Endothelial cell of umbilical vein (primary cell): ENCODE data around the gene BAZ1B. TPM values are rescaled to one million over a fixed set of nuclear protein-coding genes. Genes with fewer than 3 reads are reported as not detected.
"Not testable (repeated sequence)": the region's sequence is repeated elsewhere in the genome, so short reads cannot be mapped to it uniquely, and the experiment has no call there.

Experiments used
- BruUV-seq: library from RNA; stranded (reverse); fragments of 400-500 nt; replicated peaks from 2 replicates; lab custom pipeline; 2021; lab: Mats Ljungman, UMichigan
- CTCF ChIA-PET: fragments of 300-600, 350-600 bp; sonication (Branson Sonifier 250); formaldehyde crosslinking; loops from one replicate; lab custom pipeline; 2021; ENCODE audit warnings: antibody characterized with exemption, inconsistent platforms; lab: Charles Lee
- POLR2A ChIA-PET: fragments of 300-600, 350-600 bp; sonication (Branson Sonifier 250); formaldehyde crosslinking; loops from one replicate; lab custom pipeline; 2021; ENCODE audit warnings: antibody characterized with exemption, inconsistent platforms; lab: Charles Lee
- DNase-seq: peaks from one replicate; pipeline ENCODE4 v3.0.0-alpha.2; 2011; ENCODE audit warnings: low read depth, low spot score
- FAIRE-seq: peaks from 2 replicates; lab custom pipeline; 2011; peaks lifted over from hg19 to GRCh38; lab: Jason Lieb, UNC
- H2AFZ ChIP-seq: 2 replicates; pipeline ENCODE4 v1.6.0; 2012; ENCODE audit warnings: low read depth, low read length, control low read depth, inconsistent platforms
- H3K27ac ChIP-seq: 2 replicates; pipeline ENCODE4 v1.5.1; 2011; ENCODE audit warnings: low read depth, mild to moderate bottlenecking, control low read depth, low read length, moderate library complexity; ENCODE audit not compliant: insufficient read depth
- H3K27me3 ChIP-seq, 2 experiments: 2 replicates each; pipeline versions ENCODE4 v1.6.0 to v1.6.1; 2011; ENCODE audit warnings: low read length in 2 of 2, mixed read lengths in 1 of 2; ENCODE audit not compliant: control insufficient read depth in 2 of 2, insufficient read depth in 2 of 2
- H3K36me3 ChIP-seq, 2 experiments: 2 replicates in 1 of 2; 3 replicates in 1 of 2; pipeline ENCODE4 v1.5.1; 2011; ENCODE audit warnings: low read length in 2 of 2, mild to moderate bottlenecking in 1 of 2, moderate library complexity in 1 of 2; ENCODE audit not compliant: control insufficient read depth in 2 of 2, insufficient read depth in 2 of 2; ENCODE audit errors: extremely low read depth in 1 of 2
- H3K4me1 ChIP-seq: 3 replicates; pipeline ENCODE4 v1.5.1; 2011; ENCODE audit warnings: mild to moderate bottlenecking, low read length; ENCODE audit not compliant: control insufficient read depth, insufficient read depth; ENCODE audit errors: extremely low read depth
- H3K4me2 ChIP-seq: 2 replicates; pipeline ENCODE4 v1.6.1; 2011; ENCODE audit warnings: low read length, control low read depth, mixed read lengths; ENCODE audit not compliant: insufficient read depth
- H3K4me3 ChIP-seq, 3 experiments: fragments of 200-600 bp in 1 of 3; sonication (generic), shearing (Covaris generic) in 1 of 3; replicated peaks in 1 of 3; 2 replicates each; pipeline ENCODE4 v1.5.1; 2011 to 2016; ENCODE audit warnings: control low read depth in 3 of 3, low read length in 3 of 3, mild to moderate bottlenecking in 2 of 3, inconsistent platforms in 1 of 3, low read depth in 1 of 3, moderate library complexity in 1 of 3; ENCODE audit not compliant: insufficient read depth in 1 of 3
- H3K79me2 ChIP-seq: 2 replicates; pipeline ENCODE4 v1.6.0; 2012; ENCODE audit warnings: low read length, inconsistent platforms; ENCODE audit not compliant: control insufficient read depth, insufficient read depth
- H3K9ac ChIP-seq: replicated peaks from 2 replicates; pipeline ENCODE3; 2011; ENCODE audit warnings: low read length, control low read depth; ENCODE audit not compliant: insufficient read depth; ENCODE audit errors: extremely low read depth
- H3K9me1 ChIP-seq: replicated peaks from 3 replicates; pipeline ENCODE4 v1.6.0; 2011; ENCODE audit warnings: mild to moderate bottlenecking, low read length; ENCODE audit not compliant: control insufficient read depth, insufficient read depth; ENCODE audit errors: extremely low read depth
- H3K9me3 ChIP-seq: replicated peaks from 2 replicates; pipeline ENCODE4 v1.5.1; 2012; ENCODE audit warnings: low read length, inconsistent platforms; ENCODE audit not compliant: control insufficient read depth, insufficient read depth
- H4K20me1 ChIP-seq: replicated peaks from 2 replicates; pipeline ENCODE3; 2011; ENCODE audit warnings: mild to moderate bottlenecking, low read length; ENCODE audit not compliant: control insufficient read depth, insufficient read depth; ENCODE audit errors: extremely low read depth
- CTCF ChIP-seq, 2 donors: IDR thresholded peaks; 1 replicate in 1 of 2; 2 replicates in 1 of 2; pipeline ENCODE4 v1.5.1; 2011; ENCODE audit warnings: low read length in 2 of 2, mild to moderate bottlenecking in 2 of 2, moderate library complexity in 2 of 2, control low read depth in 1 of 2, inconsistent platforms in 1 of 2, low read depth in 1 of 2; ENCODE audit not compliant: insufficient read depth in 1 of 2; ENCODE audit errors: extremely low read depth in 1 of 2
- EZH2 ChIP-seq: IDR thresholded peaks from 2 replicates; pipeline ENCODE4 v1.6.1; 2012; ENCODE audit warnings: borderline replicate concordance, low read depth, mild to moderate bottlenecking, moderate library complexity, low read length, inconsistent platforms; ENCODE audit not compliant: severe bottlenecking
- FOS ChIP-seq: IDR thresholded peaks from 2 replicates; pipeline ENCODE4 v1.6.1; 2011; ENCODE audit warnings: mild to moderate bottlenecking, low read length, moderate library complexity, borderline replicate concordance; ENCODE audit not compliant: insufficient read depth
- GATA2 ChIP-seq: IDR thresholded peaks from 2 replicates; pipeline ENCODE4 v1.7.0; 2011; ENCODE audit warnings: low read depth, mild to moderate bottlenecking, moderate library complexity, mixed read lengths, low read length; ENCODE audit not compliant: insufficient read length, insufficient read depth
- JUN ChIP-seq: IDR thresholded peaks from 2 replicates; pipeline ENCODE4 v1.6.1; 2011; ENCODE audit warnings: borderline replicate concordance, low read depth; ENCODE audit not compliant: insufficient read length, insufficient read depth
- MYC ChIP-seq: IDR thresholded peaks from one replicate; pipeline ENCODE4 v1.6.1; 2011; ENCODE audit warnings: mild to moderate bottlenecking, low read depth, low read length
- POLR2A ChIP-seq: IDR thresholded peaks from 2 replicates; pipeline ENCODE4 v1.6.1; 2012; ENCODE audit warnings: low read depth, mild to moderate bottlenecking, control low read depth, low read length
- POLR2AphosphoS5 ChIP-seq: IDR thresholded peaks from 2 replicates; pipeline ENCODE4 v1.6.1; 2012; ENCODE audit warnings: low read depth, mild to moderate bottlenecking, control low read depth, low read length, moderate library complexity; ENCODE audit not compliant: insufficient read depth
- dilution Hi-C: fragments of 300-500 bp; cut with MboI; formaldehyde crosslinking; loops from one replicate; pipeline ENCODE4 v1.15.0; 2019; ENCODE audit warnings: low sequenced_read_pairs; ENCODE audit not compliant: extremely low pct_ligation_motif_present
- intact Hi-C: fragments of 100-400 bp; cut with micrococcal nuclease; formaldehyde crosslinking; loops from one replicate; pipeline ENCODE4 v1.10.0; 2022
- polyA plus RNA-seq, 4 experiments: library from polyadenylated mRNA; depleted of rRNA in 3 of 4; stranded (reverse) in 3 of 4; unstranded in 1 of 4; fragments of >200 nt; gene quantifications; 2 replicates each; pipeline versions ENCODE4 v1.2.1 to v1.2.3, GENCODE V29; 2011 to 2012; ENCODE audit warnings: missing spikeins in 1 of 4
- total RNA-seq: library from RNA; stranded (reverse); gene quantifications from 2 replicates; pipeline ENCODE4 v1.2.3, GENCODE V29; 2021
- TF ChIP-seq, protein P1 (sequence below): IDR thresholded peaks from 2 replicates; pipeline ENCODE4 v1.6.1; 2011; ENCODE audit not compliant: insufficient read depth, insufficient read length

The BAZ1B gene
- total and polyA plus RNA-seq, 2 donors (not counting 3 experiments of a cell fraction or from before 2014, with no cell fraction given): 16.2 to 74.7 TPM

DNA sequence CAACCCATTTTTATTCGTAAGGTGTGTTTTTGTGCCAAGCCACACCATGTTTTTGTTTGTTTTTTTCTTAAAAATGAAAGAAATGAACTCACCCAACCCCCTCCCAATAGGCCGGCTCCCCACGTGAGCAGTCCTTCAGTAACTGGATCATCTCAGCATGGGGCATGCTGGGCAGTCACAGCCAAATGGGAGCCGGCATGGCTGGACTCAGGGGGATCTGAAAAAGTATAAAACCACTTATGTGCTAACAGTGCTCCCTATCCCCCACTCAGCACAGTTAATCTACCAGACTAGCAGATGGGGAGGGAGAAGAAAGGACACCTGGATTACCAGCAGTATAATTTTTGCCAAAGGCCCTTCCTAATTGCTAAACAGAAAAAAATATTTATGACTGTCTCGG lies 39.3 kb downstream of the BAZ1B start:
- Histone ChIP-seq H3K9ac (no peak overlapping the region), H3K9me3 (no peaks in the 10 kb centered on the region), H4K20me1 (peaks cover 2% of the 10 kb centered on the region), H3K4me1 (no peaks in the 10 kb centered on the region), H3K4me2 (no peak overlapping the region), H3K36me3 (peaks cover 7 to 24% of the 10 kb centered on the region in 2 experiments), H3K27ac (no peak overlapping the region), H3K79me2 (peaks cover 58% of the 10 kb centered on the region), H2AFZ (no peak overlapping the region), H3K27me3 (no peaks in the 10 kb centered on the region), H3K9me1 (no peaks in the 10 kb centered on the region), H3K4me3 (no peak overlapping the region)
- BruUV-seq: no TSS peak
- ChIA-PET CTCF (no interaction called here), POLR2A (no interaction called here)
- TF ChIP-seq POLR2A (no peak), POLR2AphosphoS5 (no peak), CTCF (IDR thresholded peaks at IDR 0.05; ENCODE audit: extremely low read depth in 1 of 2, insufficient read depth in 1 of 2, low read depth in 1 of 2, low read length in 2 of 2) (no peak), FOS (no peak), GATA2 (no peak), MYC (no peak), EZH2 (no peak), JUN (no peak)
- TF ChIP-seq, protein P1, sequence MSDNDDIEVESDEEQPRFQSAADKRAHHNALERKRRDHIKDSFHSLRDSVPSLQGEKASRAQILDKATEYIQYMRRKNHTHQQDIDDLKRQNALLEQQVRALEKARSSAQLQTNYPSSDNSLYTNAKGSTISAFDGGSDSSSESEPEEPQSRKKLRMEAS: no peak
- dilution Hi-C loops (no loop called here), intact Hi-C loops (no loop called here)
- FAIRE-seq (no peak), DNase-seq (no peak)

- DNase-seq, H3K4me2 ChIP-seq, H3K9me1 ChIP-seq, H3K27me3 ChIP-seq, H2AFZ ChIP-seq, H4K20me1 ChIP-seq, intact Hi-C loops, H3K4me1 ChIP-seq, H3K4me3 ChIP-seq, BruUV-seq, H3K9ac ChIP-seq, H3K9me3 ChIP-seq, FAIRE-seq, POLR2A ChIA-PET, H3K27ac ChIP-seq, dilution Hi-C loops, CTCF ChIA-PET: not testable (repeated sequence)
- peaks cover 14 to 28% of the 10 kb centered on the region in 2 experiments for H3K36me3 ChIP-seq
- H3K79me2 ChIP-seq: peaks cover 65% of the 10 kb centered on the region
Measured at GRCh38 chr7:73481521-73481920, 40.6 kb downstream of the BAZ1B start.
